IMR-90 (cell line): ENCODE measurements around the gene RAD51D. TPM values are rescaled to one million over a fixed set of nuclear protein-coding genes. Genes with fewer than 3 reads are reported as not detected.

Experiments
- ATAC-seq: fragments of 200-7000 bp; cut with Tn5 transposase; 2 replicates; pipeline ENCODE4 v1.9.1; 2020; ENCODE audit warnings: low read depth, mild to moderate bottlenecking, moderate library complexity
- BruUV-seq: library from RNA; stranded (reverse); fragments of 400-500 nt; replicated peaks from 2 replicates; lab custom pipeline; 2021; lab: Mats Ljungman, UMichigan
- CTCF ChIA-PET: fragments of 300-600 bp; formaldehyde crosslinking; extraction: SDS; loops from one replicate; lab custom pipeline; 2021; ENCODE audit warnings: antibody characterized with exemption; lab: Yijun Ruan, JAX
- POLR2A ChIA-PET: fragments of 300-600 bp; sonication (Branson Sonifier 250); formaldehyde crosslinking; loops from one replicate; lab custom pipeline; 2022; ENCODE audit warnings: antibody characterized with exemption; ENCODE audit not compliant: unreplicated experiment; lab: Charles Lee
- DNase-seq: peaks from one replicate; pipeline ENCODE4 v3.0.0; 2013
- H2AFZ ChIP-seq: replicated peaks from 2 replicates; pipeline ENCODE3; 2013; ENCODE audit warnings: low read length, mild to moderate bottlenecking; ENCODE audit not compliant: poor library complexity
- H2AK5ac ChIP-seq: 2 replicates; pipeline ENCODE4 v1.6.1; 2013; ENCODE audit warnings: low read depth, low read length, inconsistent platforms
- H2AK9ac ChIP-seq: replicated peaks from 2 replicates; pipeline ENCODE3; 2013; ENCODE audit warnings: mild to moderate bottlenecking, low read depth, low read length, moderate library complexity; ENCODE audit not compliant: poor library complexity
- H2BK120ac ChIP-seq: 2 replicates; pipeline ENCODE4 v1.6.1; 2013; ENCODE audit warnings: low read depth, low read length, inconsistent platforms
- H2BK15ac ChIP-seq: 3 replicates; pipeline ENCODE4 v1.6.1; 2013; ENCODE audit warnings: low read depth, low read length, inconsistent platforms
- H2BK20ac ChIP-seq: 2 replicates; pipeline ENCODE4 v1.6.1; 2013; ENCODE audit warnings: low read depth, mild to moderate bottlenecking, inconsistent platforms, low read length, moderate library complexity
- H2BK5ac ChIP-seq: 2 replicates; pipeline ENCODE4 v1.6.1; 2013; ENCODE audit warnings: mild to moderate bottlenecking, low read depth, low read length, inconsistent platforms; ENCODE audit not compliant: poor library complexity, severe bottlenecking
- H3K14ac ChIP-seq: replicated peaks from 2 replicates; pipeline ENCODE4 v1.6.1; 2013; ENCODE audit warnings: low read depth, low read length, inconsistent platforms
- H3K18ac ChIP-seq: 2 replicates; pipeline ENCODE4 v1.6.1; 2013; ENCODE audit warnings: low read depth, low read length, control low read depth
- H3K23ac ChIP-seq: 2 replicates; pipeline ENCODE4 v1.6.1; 2013; ENCODE audit warnings: low read depth, low read length, inconsistent platforms
- H3K27ac ChIP-seq: 2 replicates; pipeline ENCODE4 v1.5.1; 2013; ENCODE audit warnings: mild to moderate bottlenecking, control low read depth, low read length; ENCODE audit not compliant: insufficient read depth
- H3K27me3 ChIP-seq: 2 replicates; pipeline ENCODE4 v1.6.1; 2013; ENCODE audit warnings: low read length; ENCODE audit not compliant: control insufficient read depth, insufficient read depth
- H3K36me3 ChIP-seq: 2 replicates; pipeline ENCODE4 v1.6.1; 2013; ENCODE audit warnings: low read length, mixed read lengths; ENCODE audit not compliant: control insufficient read depth, insufficient read depth
- H3K4ac ChIP-seq: 2 replicates; pipeline ENCODE4 v1.6.1; 2013; ENCODE audit warnings: low read depth, low read length, inconsistent platforms
- H3K4me1 ChIP-seq: 2 replicates; pipeline ENCODE4 v1.6.1; 2013; ENCODE audit warnings: low read length, mixed read lengths; ENCODE audit not compliant: control insufficient read depth, insufficient read depth
- H3K4me2 ChIP-seq: 2 replicates; pipeline ENCODE4 v1.6.1; 2013; ENCODE audit warnings: low read depth, mild to moderate bottlenecking, control low read depth, low read length, moderate library complexity
- H3K4me3 ChIP-seq: 2 replicates; pipeline ENCODE4 v1.5.1; 2013; ENCODE audit warnings: low read depth, mild to moderate bottlenecking, control low read depth, low read length, moderate library complexity; ENCODE audit not compliant: insufficient read depth
- H3K56ac ChIP-seq: 2 replicates; pipeline ENCODE4 v1.6.1; 2013; ENCODE audit warnings: low read length, inconsistent platforms; ENCODE audit not compliant: insufficient read depth; ENCODE audit errors: extremely low read depth
- H3K79me1 ChIP-seq, 2 experiments: 2 replicates each; pipeline ENCODE4 v1.6.1; 2013; ENCODE audit warnings: low read length in 2 of 2, inconsistent platforms in 1 of 2, low read depth in 1 of 2
- H3K9ac ChIP-seq: 2 replicates; pipeline ENCODE4 v1.6.1; 2013; ENCODE audit warnings: low read depth, low read length, control low read depth
- H3K9me1 ChIP-seq: 2 replicates; pipeline ENCODE4 v1.6.1; 2013; ENCODE audit warnings: low read length, inconsistent platforms; ENCODE audit not compliant: insufficient read depth
- H3K9me3 ChIP-seq: 2 replicates; pipeline ENCODE4 v1.6.1; 2013; ENCODE audit warnings: low read length; ENCODE audit not compliant: control insufficient read depth, insufficient read depth
- H4K20me1 ChIP-seq: 2 replicates; pipeline ENCODE4 v1.6.1; 2013; ENCODE audit warnings: low read length, inconsistent platforms; ENCODE audit not compliant: insufficient read depth
- H4K5ac ChIP-seq: 2 replicates; pipeline ENCODE4 v1.6.1; 2013; ENCODE audit warnings: mild to moderate bottlenecking, low read depth, low read length, control low read depth
- H4K8ac ChIP-seq, 2 experiments: 2 replicates each; pipeline ENCODE4 v1.6.1; 2013; ENCODE audit warnings: low read depth in 2 of 2, low read length in 2 of 2, control low read depth in 1 of 2, inconsistent platforms in 1 of 2
- H4K91ac ChIP-seq: 2 replicates; pipeline ENCODE4 v1.6.1; 2013; ENCODE audit warnings: low read depth, low read length, inconsistent platforms; ENCODE audit not compliant: insufficient read depth
- ELK1 ChIP-seq: fragments of 150-350 bp; IDR thresholded peaks from 2 replicates; pipeline ENCODE4 v1.6.1; 2016; ENCODE audit warnings: low read depth, mild to moderate bottlenecking, low read length, moderate library complexity, borderline replicate concordance
- MAZ ChIP-seq: IDR thresholded peaks from 2 replicates; pipeline ENCODE4 v1.6.1; 2012; ENCODE audit warnings: low read depth, mild to moderate bottlenecking, low read length, improper control_type of control experiment, moderate library complexity, borderline replicate concordance
- POLR2A ChIP-seq: IDR thresholded peaks from 2 replicates; pipeline ENCODE4 v1.6.1; 2012; ENCODE audit warnings: mild to moderate bottlenecking, low read depth, low read length
- RFX5 ChIP-seq: IDR thresholded peaks from 2 replicates; pipeline ENCODE4 v1.8.0; 2012; ENCODE audit warnings: low read depth, mild to moderate bottlenecking, low read length, moderate library complexity
- SMC3 ChIP-seq: fragments of 150-350 bp; IDR thresholded peaks from 2 replicates; pipeline ENCODE4 v1.6.1; 2016; ENCODE audit warnings: low read depth, mild to moderate bottlenecking, antibody characterized with exemption, low read length, moderate library complexity
- WGBS, 2 experiments: methylation state at CpG; one replicate each; pipeline versions ENCODE4 v1.1.5 to v1.1.7; 2013; ENCODE audit warnings: missing lambda C conversion rate in 2 of 2; ENCODE audit not compliant: insufficient read length in 1 of 2; ENCODE audit errors: extremely low coverage in 2 of 2; 5-methylcytosine and 5-hydroxymethylcytosine counted together
- dilution Hi-C: fragments of 300-500 bp; cut with HindIII; formaldehyde crosslinking; loops from one replicate; pipeline ENCODE4 v1.14.3; 2018; ENCODE audit warnings: low sequenced_read_pairs; ENCODE audit not compliant: unreplicated experiment
- in situ Hi-C: fragments of 300-500 bp; cut with MboI; formaldehyde crosslinking; loops from 3 replicates; pipeline ENCODE4 v1.14.3; 2019; ENCODE audit warnings: low sequenced_read_pairs, inconsistent platforms, mixed read lengths
- intact Hi-C: fragments of 100-400 bp; cut with micrococcal nuclease; formaldehyde crosslinking; loops from 2 replicates; pipeline ENCODE4 v1.10.0; 2022
- polyA plus RNA-seq, 3 experiments: library from polyadenylated mRNA; depleted of rRNA; stranded (reverse); fragments of >200 nt; gene quantifications; 2 replicates each; pipeline ENCODE4 v1.2.3, GENCODE V29; 2012; ENCODE audit warnings: low replicate concordance in 1 of 3
- total RNA-seq: library from RNA; depleted of rRNA; stranded (reverse); fragments of >200 nt; gene quantifications from 2 replicates; pipeline ENCODE4 v1.2.3, GENCODE V29; 2012
- TF ChIP-seq, protein P1 (sequence below): conservative IDR thresholded peaks from 2 replicates; pipeline ENCODE4 v1.5.1; 2012; ENCODE audit warnings: mild to moderate bottlenecking, low read depth, low read length, improper control_type of control experiment

Gene RAD51D
- total and polyA plus RNA-seq, 2 of the 4 experiments (the other 2 are of a cell fraction) = 10.8 to 12.7 TPM

DNA sequence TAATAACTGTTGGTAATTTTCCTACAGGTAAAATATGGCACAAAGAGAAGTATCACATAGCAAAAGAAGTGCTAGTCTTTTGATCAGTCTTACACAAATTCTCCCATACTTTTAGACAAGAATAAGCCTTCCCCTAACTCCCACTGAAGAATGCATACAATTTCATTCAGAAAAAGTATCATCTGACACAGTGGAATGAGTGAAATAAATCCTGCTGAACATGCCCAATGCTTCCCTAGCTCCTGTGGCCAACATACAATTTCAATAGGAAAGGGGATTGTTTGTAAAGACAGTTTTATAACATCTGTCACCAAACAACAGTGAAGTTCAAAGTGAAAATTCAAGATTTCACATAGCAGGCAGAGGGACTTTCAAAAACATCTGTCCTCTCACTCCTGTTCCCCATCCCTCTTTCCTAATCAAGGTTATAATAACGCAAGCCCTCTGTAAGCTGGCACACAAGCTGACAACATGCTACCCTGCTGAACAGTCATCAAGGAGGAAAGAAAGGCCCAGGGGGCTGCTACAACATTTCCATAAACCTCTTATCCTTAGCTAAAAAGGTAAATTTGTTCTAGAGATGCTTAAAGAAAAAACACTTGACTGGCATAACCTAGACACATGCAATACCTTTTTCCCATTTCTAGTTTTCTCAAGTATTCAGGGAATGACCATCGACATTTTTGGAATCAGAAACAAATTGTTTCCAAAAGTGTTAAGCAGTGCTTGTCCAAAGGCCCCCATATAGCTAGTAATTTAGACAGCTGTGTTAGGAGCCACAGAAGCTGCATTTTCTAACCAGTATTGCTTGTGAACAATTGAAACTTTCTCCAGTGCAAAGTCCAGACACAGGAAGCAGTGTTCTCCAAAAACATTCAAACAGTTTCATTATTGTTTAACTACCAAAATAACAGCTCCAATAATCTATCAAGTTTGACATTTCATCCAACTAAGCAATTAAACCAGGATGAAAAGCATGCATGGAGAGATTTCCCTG, 44.7 kb downstream of the RAD51D start:
- Histone ChIP-seq H3K14ac (no peak overlapping the region), H2BK5ac (no peak overlapping the region), H2AFZ (no peak overlapping the region), H2AK9ac (no peak overlapping the region), H2BK15ac (no peak overlapping the region), H2AK5ac (no peak overlapping the region), H4K5ac (no peak overlapping the region), H3K9me1 (peaks cover 9% of the 10 kb centered on the region; the same call in 1 of the 2 replicates), H3K4me1 (peaks cover 13% of the 10 kb centered on the region), H3K36me3 (no peaks in the 10 kb centered on the region), H3K27ac (no peak overlapping the region), H3K9me3 (no peaks in the 10 kb centered on the region), H2BK120ac (no peak overlapping the region), H2BK20ac (no peak overlapping the region), H3K4me2 (no peak overlapping the region), H3K18ac (no peak overlapping the region), H3K56ac (no peak overlapping the region), H4K8ac (no peak overlapping the region), H3K23ac (no peak overlapping the region), H3K9ac (no peak overlapping the region), H3K79me1 (peaks cover 44 to 82% of the 10 kb centered on the region in 2 experiments), H4K20me1 (peaks cover 15% of the 10 kb centered on the region; the same call in 1 of the 2 replicates), H3K27me3 (no peaks in the 10 kb centered on the region), H3K4me3 (no peak overlapping the region), H3K4ac (no peak overlapping the region), H4K91ac (no peak overlapping the region)
- no TSS peak for BruUV-seq
- intact Hi-C loops (loop anchor here (5.0 kb wide), 1 partner anchor 33 kb away; no protein-coding TSS in a partner anchor), in situ Hi-C loops (no loop called here), dilution Hi-C loops (no loop called here)
- TF ChIP-seq, protein P1, sequence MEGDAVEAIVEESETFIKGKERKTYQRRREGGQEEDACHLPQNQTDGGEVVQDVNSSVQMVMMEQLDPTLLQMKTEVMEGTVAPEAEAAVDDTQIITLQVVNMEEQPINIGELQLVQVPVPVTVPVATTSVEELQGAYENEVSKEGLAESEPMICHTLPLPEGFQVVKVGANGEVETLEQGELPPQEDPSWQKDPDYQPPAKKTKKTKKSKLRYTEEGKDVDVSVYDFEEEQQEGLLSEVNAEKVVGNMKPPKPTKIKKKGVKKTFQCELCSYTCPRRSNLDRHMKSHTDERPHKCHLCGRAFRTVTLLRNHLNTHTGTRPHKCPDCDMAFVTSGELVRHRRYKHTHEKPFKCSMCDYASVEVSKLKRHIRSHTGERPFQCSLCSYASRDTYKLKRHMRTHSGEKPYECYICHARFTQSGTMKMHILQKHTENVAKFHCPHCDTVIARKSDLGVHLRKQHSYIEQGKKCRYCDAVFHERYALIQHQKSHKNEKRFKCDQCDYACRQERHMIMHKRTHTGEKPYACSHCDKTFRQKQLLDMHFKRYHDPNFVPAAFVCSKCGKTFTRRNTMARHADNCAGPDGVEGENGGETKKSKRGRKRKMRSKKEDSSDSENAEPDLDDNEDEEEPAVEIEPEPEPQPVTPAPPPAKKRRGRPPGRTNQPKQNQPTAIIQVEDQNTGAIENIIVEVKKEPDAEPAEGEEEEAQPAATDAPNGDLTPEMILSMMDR = no peak
- TF ChIP-seq MAZ (no peak), RFX5 (no peak), ELK1 (no peak), SMC3 (no peak), POLR2A (no peak)
- ATAC-seq (peak; percentile 73), DNase-seq (no peak)
- WGBS, 2 experiments = no CpG with 5 or more reads among the region's 2 CpGs
- ChIA-PET CTCF (interaction anchor here (0.9 to 1.0 kb wide), 2 partner anchors 10 to 12 kb away, joined by 5 to 7 read pairs; partner anchors contain the start of gene RFFL), POLR2A (no interaction called here)
